Stimulated activated memory B cell treated with anti-CD40 and anti-IgM and Interleukin-4, amounts not matched to agents 10 μg/mL and 1 μg/mL and 100 μg/mL, for 72 hours (primary cell): ENCODE results near the gene SHC1.
A peak's percentile ranks its signal among the peaks of the same experiment; 100 is the strongest.

Experiments
- ATAC-seq: fragments of 150-1000 bp; cut with Tn5 transposase; 2 replicates; pipeline ENCODE4 v1.10.0; 2021
- H3K27ac Mint-ChIP-seq: one replicate; pipeline ENCODE4 v1.8.0; 2022; ENCODE audit warnings: mild to moderate bottlenecking, mixed read lengths
- H3K27me3 Mint-ChIP-seq: one replicate; pipeline ENCODE4 v1.8.0; 2022; ENCODE audit warnings: mixed read lengths
- H3K36me3 Mint-ChIP-seq: one replicate; pipeline ENCODE4 v1.8.0; 2022; ENCODE audit warnings: mixed read lengths
- H3K4me1 Mint-ChIP-seq: one replicate; pipeline ENCODE4 v1.8.0; 2022; ENCODE audit warnings: mixed read lengths
- H3K4me3 Mint-ChIP-seq: one replicate; pipeline ENCODE4 v1.8.0; 2022; ENCODE audit warnings: mild to moderate bottlenecking, moderate library complexity, mixed read lengths
- H3K9me3 Mint-ChIP-seq: one replicate; pipeline ENCODE4 v1.8.0; 2022; ENCODE audit warnings: mixed read lengths

Gene SHC1

DNA sequence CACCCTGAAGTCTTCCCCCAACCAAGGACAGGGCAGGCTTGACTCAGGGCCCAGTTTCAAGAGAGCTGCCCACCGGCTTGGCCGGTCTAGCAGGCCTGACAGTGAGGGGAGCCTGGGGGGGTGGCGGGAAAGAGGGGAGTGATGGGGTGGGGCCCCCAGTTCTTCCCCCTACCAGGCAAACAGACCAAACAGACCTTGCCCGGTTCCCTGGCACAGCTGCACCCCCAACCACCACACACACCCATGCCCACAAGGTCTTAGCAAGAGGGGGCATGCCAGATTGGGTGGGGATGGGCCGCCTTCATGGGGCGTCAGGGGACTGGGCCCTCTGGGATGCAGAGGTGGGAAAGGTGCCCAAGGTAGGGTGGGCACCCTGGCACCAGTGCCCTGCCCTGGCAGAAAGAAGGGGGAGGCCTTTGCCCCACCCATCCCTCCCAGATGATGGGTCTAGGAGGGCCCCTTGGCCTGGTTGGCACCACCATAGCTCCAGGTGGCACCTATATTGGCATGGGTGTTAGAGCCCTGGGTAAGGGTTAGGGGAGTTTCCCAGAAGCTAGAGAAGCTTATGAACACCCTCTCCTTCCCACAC lies 41.0 kb upstream of the SHC1 start:
- no peak for ATAC-seq
- Mint-ChIP-seq H3K4me1 (peaks cover 73% of the 10 kb centered on the region), H3K36me3 (peaks cover 17% of the 10 kb centered on the region), H3K27ac (peak overlapping the region; percentile 29), H3K27me3 (no peaks in the 10 kb centered on the region), H3K9me3 (no peaks in the 10 kb centered on the region), H3K4me3 (no peak overlapping the region)

DNA sequence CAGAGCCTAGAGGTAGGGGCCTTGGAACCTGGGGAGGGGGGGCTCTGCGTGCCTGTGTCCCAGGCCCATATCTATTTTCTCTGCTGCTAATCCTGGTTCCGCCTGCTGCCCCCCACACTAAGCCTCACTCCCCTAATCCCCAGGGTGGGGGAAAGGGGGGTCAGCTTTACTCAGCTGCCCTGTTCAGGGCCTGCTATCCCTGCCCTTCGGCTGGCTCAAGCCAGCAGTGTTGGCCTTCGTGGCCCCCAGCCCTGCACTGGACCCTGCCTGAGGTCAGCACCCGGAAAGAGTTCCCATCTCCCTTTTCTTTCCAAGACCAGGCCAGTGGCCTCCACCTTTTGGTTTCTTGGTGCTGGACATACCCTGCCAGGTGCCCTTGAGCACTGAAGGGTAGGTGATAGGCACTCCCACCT lies 40.5 kb upstream of the SHC1 start:
- Mint-ChIP-seq H3K36me3 (peaks cover 17% of the 10 kb centered on the region), H3K4me1 (peaks cover 73% of the 10 kb centered on the region), H3K27me3 (no peaks in the 10 kb centered on the region), H3K4me3 (no peak overlapping the region), H3K27ac (peak overlapping the region; percentile 29), H3K9me3 (no peaks in the 10 kb centered on the region)
- no peak for ATAC-seq

DNA sequence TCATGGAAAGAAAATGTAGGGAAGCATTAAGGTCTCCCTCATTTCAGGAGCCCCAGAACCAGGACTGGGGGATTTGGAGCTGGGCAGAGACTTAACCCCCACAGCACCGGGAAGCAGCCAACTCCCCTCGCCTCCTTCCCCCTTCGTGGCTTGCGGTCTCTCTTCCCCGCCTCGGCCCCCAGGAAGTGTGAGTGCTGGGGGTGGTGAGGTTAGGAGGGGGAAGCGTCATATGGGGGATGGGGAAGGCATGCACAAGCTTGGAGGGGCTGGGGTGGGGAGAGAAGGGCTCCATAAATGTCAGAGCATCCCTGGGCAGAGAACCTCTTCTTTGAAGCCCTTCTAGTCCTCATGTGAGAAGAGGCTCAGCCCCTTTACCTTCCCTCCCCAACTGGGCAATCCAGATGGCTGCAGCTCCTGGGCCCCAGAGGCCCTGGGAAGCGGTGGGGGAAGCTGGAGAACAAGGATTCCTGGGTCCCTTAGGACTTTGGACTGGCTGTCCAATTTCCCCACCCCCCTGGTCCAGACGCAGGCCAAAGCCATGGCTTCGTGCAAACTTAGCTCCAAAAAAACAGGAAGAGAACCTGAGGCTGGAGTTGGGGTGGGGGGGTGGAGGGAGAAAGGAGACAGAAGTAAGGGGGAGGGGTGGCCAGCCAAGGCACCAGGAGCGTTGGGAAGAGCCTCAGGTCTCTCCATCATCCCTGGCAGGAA lies 39.8 kb upstream of the SHC1 start:
- H3K4me3 Mint-ChIP-seq, result no peak overlapping the region
- H3K36me3 Mint-ChIP-seq, result peaks cover 17% of the 10 kb centered on the region
- H3K9me3 Mint-ChIP-seq, result no peaks in the 10 kb centered on the region
- ATAC-seq, result no peak
- H3K27ac Mint-ChIP-seq, result peak overlapping the region; percentile 62
- peaks cover 73% of the 10 kb centered on the region for H3K4me1 Mint-ChIP-seq
- no peaks in the 10 kb centered on the region for H3K27me3 Mint-ChIP-seq

DNA sequence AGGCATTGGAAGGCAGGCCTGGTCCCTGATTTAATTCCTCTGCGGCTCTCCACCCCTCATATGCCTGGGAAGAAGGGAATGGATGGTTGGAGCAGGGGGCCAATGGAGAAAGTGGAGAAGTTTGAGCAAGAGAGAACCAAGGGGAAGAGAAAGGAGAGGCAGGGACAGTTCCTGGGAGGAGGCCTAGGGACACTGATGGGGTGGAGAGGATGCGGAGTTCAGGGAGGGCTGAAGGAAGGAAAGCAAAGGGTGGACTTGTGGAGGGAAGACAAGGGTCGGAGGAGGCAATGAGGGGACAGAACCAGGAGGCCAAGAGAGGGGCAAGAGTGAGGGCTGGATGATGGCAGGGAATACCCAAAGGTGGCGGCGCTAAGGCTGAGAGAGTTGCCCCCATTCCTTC lies 39.2 kb upstream of the SHC1 start:
- Mint-ChIP-seq H3K36me3 (peaks cover 17% of the 10 kb centered on the region), H3K4me3 (no peak overlapping the region), H3K27me3 (no peaks in the 10 kb centered on the region), H3K4me1 (peaks cover 78% of the 10 kb centered on the region), H3K27ac (peak overlapping the region; percentile 62), H3K9me3 (no peaks in the 10 kb centered on the region)
- ATAC-seq, result no peak

DNA sequence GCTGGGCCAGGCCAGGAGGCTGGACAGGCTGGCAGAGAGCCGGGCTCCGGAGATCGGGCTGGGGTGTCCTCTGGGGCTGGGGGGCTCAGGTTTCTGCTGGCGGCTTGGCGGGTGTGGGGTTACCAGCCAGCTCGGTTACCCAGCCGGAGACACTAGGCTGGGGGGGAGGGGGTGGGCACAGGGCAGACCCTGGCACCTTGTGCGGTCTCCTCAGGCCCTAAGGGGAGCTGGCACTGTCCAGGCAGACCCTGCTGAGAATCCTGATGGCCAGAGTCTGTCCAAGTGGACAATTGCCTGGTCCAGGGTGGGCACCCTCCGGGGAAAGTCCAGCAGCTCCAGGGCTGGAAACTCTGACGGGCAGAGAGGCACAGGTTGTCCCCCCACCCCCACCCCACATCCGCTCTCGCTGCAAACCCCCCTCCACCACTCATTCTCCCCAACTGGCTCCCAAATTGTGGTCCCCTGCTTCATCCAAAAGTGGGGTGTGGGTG lies 38.7 kb upstream of the SHC1 start:
- no peak overlapping the region for H3K4me3 Mint-ChIP-seq
- H3K27ac Mint-ChIP-seq, result peak overlapping the region; percentile 62
- H3K27me3 Mint-ChIP-seq, result no peaks in the 10 kb centered on the region
- ATAC-seq, result no peak
- no peaks in the 10 kb centered on the region for H3K9me3 Mint-ChIP-seq
- peaks cover 17% of the 10 kb centered on the region for H3K36me3 Mint-ChIP-seq
- H3K4me1 Mint-ChIP-seq, result peaks cover 82% of the 10 kb centered on the region

DNA sequence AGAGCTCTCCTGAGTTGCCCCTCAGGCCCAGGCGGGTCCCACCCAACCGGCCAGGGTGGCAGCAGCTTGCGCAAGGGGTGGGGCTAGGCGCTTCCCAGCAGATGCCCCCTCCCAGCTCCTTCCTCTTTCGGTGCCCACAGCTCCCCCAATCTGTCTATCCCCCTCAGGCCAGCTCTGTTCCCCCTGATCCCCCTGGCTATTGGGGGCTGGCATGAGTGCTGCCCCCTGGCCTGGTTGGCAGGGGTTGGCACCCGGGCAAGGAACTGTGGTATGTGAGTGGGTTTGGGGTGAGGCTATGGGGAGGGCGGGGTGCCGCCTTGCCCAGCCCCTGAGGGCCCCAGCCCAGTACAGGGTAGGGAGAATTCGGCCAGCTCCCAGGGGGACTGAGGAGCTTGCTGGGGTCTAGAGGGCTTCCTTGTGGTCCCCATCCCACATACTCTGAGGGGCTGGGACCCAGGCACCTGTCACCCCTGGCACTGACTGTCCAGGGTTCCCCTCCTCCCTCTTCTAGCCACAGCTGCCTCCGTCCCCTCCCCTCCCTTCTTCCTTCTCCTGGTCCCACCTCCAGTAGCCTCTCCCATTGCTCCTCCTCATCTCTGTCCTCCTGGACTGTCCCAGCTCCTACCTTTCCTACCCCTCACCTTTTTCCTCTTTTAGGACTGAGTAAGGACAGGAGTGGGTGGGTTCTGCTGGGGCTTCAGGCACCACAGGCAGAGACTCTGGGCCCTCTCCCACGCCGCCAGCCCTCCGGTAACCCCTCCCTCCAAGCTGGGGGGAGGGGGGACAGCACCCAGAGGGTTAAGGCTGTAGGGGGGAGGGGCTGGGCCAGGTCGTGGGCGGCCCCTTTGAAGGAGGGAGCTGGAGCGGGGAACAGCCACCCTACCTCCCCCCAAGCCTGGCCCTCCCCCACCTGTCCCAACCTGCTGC lies 37.7 kb upstream of the SHC1 start:
- Mint-ChIP-seq H3K27me3 (no peaks in the 10 kb centered on the region), H3K36me3 (peaks cover 14% of the 10 kb centered on the region), H3K27ac (peak overlapping the region; percentile 62), H3K9me3 (no peaks in the 10 kb centered on the region), H3K4me3 (no peak overlapping the region), H3K4me1 (peaks cover 83% of the 10 kb centered on the region)
- ATAC-seq, result no peak

DNA sequence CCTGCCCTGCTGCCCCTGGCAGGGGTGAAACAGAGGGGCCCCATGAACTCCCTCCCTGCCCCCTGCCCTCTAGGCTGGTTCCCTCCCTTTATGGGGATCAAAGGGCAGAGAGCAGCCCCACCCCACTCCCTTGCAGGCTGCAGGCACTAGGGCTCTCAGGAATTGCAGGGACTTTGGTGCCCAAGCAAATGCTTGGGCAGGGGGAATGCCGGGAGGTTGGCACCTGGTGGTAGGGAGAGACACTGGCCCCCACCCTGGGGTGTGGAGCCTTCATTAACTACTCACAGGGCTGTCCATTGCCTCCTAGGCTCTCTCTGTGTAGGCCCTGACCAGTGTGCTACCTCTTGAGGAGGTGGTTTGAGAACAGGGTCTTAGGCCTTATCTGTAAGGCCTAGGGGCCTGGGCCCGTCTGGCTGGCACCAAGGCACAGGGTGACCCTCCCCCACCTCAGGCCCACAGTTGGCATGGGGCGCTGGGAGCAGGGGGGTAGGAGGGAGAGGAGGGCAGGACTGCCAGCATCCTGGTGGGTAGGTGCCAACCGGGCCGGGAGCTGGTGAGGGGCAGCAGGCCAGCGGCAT lies 36.8 kb upstream of the SHC1 start:
- no peaks in the 10 kb centered on the region for H3K9me3 Mint-ChIP-seq

DNA sequence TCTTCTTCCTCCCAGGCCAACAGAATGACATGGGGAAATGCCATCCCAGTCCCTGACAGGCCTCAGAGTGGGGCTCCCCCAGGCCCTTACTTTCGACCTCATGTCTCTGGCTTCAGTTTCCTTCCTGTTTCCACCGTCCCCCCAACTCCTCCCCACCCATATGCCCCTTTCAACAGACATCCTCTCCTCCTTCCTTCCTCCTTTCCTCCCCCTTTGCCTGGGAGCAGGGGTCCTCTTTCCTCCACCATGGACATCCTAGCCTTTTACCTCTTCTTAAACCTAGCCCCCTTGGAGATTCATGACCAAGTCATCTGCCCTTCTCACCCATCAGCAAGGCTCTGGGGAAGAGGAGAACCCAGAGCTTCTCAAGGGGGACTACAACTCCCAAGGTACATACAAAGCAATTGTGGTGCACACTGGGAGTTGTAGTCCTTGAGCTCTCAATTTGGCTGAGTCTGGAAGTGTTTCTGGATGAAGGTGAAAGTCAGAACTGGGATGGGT lies 36.1 kb upstream of the SHC1 start:
- ATAC-seq, result peak; percentile 31
- Mint-ChIP-seq H3K4me1 (peaks cover 69% of the 10 kb centered on the region), H3K27me3 (no peaks in the 10 kb centered on the region), H3K36me3 (peaks cover 12% of the 10 kb centered on the region), H3K27ac (peak overlapping the region; percentile 84), H3K4me3 (peak overlapping the region; percentile 41), H3K9me3 (no peaks in the 10 kb centered on the region)

More for the DNA sequence above, 36.8 kb upstream of the SHC1 start:
- H3K27me3 Mint-ChIP-seq, result no peaks in the 10 kb centered on the region
- no peak for ATAC-seq
- H3K27ac Mint-ChIP-seq, result peak overlapping the region; percentile 84
- H3K4me3 Mint-ChIP-seq, result no peak overlapping the region
- H3K4me1 Mint-ChIP-seq, result peaks cover 74% of the 10 kb centered on the region
- peaks cover 12% of the 10 kb centered on the region for H3K36me3 Mint-ChIP-seq

DNA sequence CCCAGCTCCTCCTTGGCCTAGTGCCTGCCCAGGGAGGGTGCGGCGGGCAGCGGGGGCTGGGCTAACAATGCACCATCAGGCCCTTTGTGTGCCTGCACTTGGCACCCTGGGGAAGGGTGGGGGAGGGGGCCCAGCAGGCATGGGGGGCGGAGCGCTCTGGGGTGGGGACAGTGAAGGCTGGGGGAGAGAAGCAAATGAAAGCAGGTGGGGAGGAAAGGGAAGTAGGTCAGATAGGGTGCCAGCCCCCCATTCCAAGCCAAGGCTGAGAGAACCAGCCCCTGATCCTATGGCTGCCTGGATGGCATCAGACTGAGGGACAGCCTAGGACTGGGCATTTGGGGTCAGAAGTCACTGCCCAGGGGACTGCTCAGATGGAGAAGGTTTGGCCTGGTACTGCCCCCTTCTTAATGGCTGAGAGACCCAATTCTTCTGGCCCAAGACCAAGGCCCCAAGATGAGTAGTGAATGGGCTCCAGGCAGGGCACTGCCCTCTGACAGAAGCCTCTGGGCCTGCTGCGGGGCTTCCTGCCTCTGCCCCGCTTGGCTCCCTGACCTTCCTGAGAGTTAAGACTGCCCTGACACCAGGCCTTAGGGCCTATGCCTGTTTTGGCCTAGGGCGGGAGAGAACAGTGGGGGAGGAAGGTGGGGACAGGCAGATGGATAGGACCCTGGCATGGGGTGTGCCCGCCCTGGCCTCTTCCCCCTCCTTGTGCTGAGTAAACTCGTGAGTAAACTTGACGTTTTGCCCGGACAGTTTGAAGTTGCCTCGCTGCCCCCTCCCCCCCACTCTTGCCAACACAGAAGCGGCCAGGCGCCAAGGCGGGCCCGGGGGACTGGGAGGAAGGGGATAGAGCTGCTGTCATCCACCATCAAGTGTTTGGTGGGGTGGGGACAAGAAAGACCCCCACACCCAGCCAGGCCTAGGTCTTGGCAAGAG lies 34.8 kb upstream of the SHC1 start:
- H3K4me3 Mint-ChIP-seq, result no peak overlapping the region
- peaks cover 67% of the 10 kb centered on the region for H3K4me1 Mint-ChIP-seq
- H3K36me3 Mint-ChIP-seq, result peaks cover 12% of the 10 kb centered on the region
- no peaks in the 10 kb centered on the region for H3K27me3 Mint-ChIP-seq
- H3K27ac Mint-ChIP-seq, result peak overlapping the region; percentile 84
- no peaks in the 10 kb centered on the region for H3K9me3 Mint-ChIP-seq
- no peak for ATAC-seq

DNA sequence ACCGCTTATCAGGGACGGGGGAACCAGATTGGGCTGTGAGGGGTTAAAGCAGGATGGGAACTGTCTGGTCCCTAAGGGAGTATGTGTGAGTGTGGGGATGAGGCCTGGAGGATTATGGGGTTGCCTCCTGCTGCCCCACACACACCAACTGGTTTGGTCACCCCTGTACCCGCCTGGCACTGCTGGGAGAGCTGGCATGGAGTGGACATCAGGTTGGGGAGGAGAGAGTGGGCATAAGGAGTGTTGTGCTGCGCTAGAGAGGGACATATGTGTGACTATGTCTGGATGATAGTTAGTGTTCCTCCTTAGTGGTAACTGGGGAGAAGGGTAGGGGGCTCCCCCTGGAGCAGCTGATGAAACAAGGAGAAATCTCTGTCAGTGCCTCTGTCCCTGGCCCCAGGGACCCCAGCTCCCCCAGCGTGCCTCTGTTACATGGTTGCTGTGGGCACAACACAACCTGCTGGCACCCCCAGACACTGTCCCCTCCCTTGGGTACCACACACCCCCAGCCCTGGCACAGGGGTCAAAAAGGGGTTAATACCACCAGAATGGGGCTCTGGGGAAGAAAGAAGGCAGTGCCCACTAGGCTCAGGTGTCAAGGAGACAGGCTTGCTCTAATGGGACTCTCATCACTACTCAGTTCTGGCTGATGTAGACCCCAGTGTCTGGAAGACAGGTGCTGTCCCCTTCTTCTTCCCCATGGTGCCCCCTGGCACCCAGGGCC lies 34.0 kb upstream of the SHC1 start:
- H3K4me1 Mint-ChIP-seq, result peaks cover 67% of the 10 kb centered on the region
- H3K27ac Mint-ChIP-seq, result peak overlapping the region; percentile 84
- H3K9me3 Mint-ChIP-seq, result no peaks in the 10 kb centered on the region

DNA sequence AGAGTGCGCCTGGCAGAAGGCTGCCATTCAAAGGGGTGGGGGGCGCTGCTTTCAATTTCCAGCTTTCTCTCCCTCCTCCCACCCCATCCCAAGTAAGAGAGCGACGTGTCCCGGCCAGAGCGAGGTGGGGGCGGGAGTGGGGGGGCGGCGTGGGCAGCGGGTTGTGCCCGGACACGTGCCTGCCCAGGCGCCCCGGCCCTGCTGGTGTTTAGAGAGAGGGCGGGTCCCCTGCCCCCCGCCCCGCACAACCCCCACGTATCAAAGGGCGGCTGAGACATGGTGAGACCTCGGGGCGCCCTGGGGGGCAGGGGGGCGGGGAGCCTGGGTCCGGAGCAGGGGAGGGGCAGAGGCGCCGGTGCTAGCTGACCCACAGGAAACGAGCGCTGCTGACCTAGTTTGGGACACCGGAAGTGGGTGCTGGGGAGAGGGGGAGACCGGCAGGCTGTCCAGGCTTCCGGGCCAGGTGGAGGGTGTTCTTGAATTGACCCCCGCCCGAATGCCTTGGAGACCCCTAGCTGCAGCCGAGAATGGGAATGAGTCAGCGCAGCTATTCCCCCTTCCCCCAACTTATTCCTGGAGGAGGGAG lies 33.3 kb upstream of the SHC1 start:
- H3K27ac Mint-ChIP-seq, result peak overlapping the region; percentile 84
- no peak for ATAC-seq
- peaks cover 2% of the 10 kb centered on the region for H3K36me3 Mint-ChIP-seq
- no peaks in the 10 kb centered on the region for H3K9me3 Mint-ChIP-seq
- no peaks in the 10 kb centered on the region for H3K27me3 Mint-ChIP-seq
- H3K4me3 Mint-ChIP-seq, result peak overlapping the region; percentile 95
- peaks cover 67% of the 10 kb centered on the region for H3K4me1 Mint-ChIP-seq

More for the DNA sequence above, 34.0 kb upstream of the SHC1 start:
- Mint-ChIP-seq H3K27me3 (no peaks in the 10 kb centered on the region), H3K4me3 (peak overlapping the region; percentile 95), H3K36me3 (peaks cover 7% of the 10 kb centered on the region)
- ATAC-seq, result no peak

DNA sequence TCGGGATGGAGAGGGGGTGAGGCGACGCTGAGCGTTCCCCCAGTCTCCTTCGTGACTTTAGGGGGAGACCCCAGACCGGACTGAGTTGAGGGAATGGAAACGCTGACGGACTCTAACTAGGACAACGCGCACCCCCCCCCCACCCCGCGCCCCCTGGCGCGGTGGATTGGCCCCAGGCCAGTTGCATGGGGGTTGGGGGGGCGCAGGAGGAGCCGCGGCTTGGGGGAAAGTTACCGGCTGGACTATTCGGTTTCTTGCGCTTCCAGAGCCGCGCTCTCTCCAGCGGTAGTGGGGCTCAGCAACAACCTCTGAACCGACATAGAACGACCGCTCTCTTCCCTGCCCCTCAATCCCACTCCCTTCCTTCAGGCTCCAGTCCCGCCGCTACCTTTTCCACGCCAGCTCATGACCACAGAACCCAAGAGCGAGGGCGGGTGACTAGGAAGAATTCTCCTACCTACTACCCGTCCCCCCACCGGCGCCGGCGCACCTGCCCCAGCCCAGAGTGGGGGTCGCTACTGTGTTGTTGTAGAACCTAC lies 32.7 kb upstream of the SHC1 start:
- H3K4me1 Mint-ChIP-seq, result peaks cover 67% of the 10 kb centered on the region
- no peaks in the 10 kb centered on the region for H3K9me3 Mint-ChIP-seq
- no peaks in the 10 kb centered on the region for H3K36me3 Mint-ChIP-seq
- H3K27me3 Mint-ChIP-seq, result no peaks in the 10 kb centered on the region
- peak overlapping the region; percentile 95 for H3K4me3 Mint-ChIP-seq
- ATAC-seq, result no peak
- peak overlapping the region; percentile 84 for H3K27ac Mint-ChIP-seq
